IPS-NIHi11 (cell line): ENCODE results near the gene HNF1A.
A peak's percentile ranks its signal among the peaks of the same experiment; 100 is the strongest.
"Not testable (repeated sequence)": the region's sequence is repeated elsewhere in the genome, so short reads cannot be mapped to it uniquely, and the experiment has no call there.

Experiments used
- DNase-seq: peaks from one replicate; pipeline ENCODE4 v3.0.0; 2012; ENCODE audit warnings: mixed read lengths, low spot score

Gene HNF1A

GRCh38 chr12:121011820-121012219 is 33.5 kb downstream of the HNF1A start:
- DNase-seq, result no peak

- DNase-seq, result no peak
Measured at GRCh38 chr12:121013715-121014114, 35.4 kb downstream of the HNF1A start.

GRCh38 chr12:121015825-121016766 is 37.8 kb downstream of the HNF1A start, which contains the start of gene C12orf43:
TSS of gene C12orf43 (minus strand) at chr12:121016487. CDS start at chr12:121016474, 13 bp downstream.
- peak; percentile 95 for DNase-seq

GRCh38 chr12:121017966-121018491 is 39.7 kb downstream of the HNF1A start:
- DNase-seq, result no peak

- no peak for DNase-seq
Measured at GRCh38 chr12:121018860-121019617, 40.7 kb downstream of the HNF1A start.

- DNase-seq, result no peak
Measured at GRCh38 chr12:121021754-121022153, 43.4 kb downstream of the HNF1A start.

- no peak for DNase-seq
Measured at GRCh38 chr12:121022713-121023112, 44.4 kb downstream of the HNF1A start.

- no peak for DNase-seq
Measured at GRCh38 chr12:121023799-121024198, 45.5 kb downstream of the HNF1A start.

- no peak for DNase-seq
Measured at GRCh38 chr12:121025442-121026226, 47.3 kb downstream of the HNF1A start.

- DNase-seq, result no peak
Measured at GRCh38 chr12:121026274-121027045, 48.1 kb downstream of the HNF1A start.

- no peak for DNase-seq
Measured at GRCh38 chr12:121030576-121031212, 52.4 kb downstream of the HNF1A start.

GRCh38 chr12:121033625-121034349 is 55.4 kb downstream of the HNF1A start:
- DNase-seq, result no peak

GRCh38 chr12:121034616-121035305 is 56.4 kb downstream of the HNF1A start:
- DNase-seq, result no peak

GRCh38 chr12:121036810-121037326 is 58.5 kb downstream of the HNF1A start:
- DNase-seq, result no peak

- no peak for DNase-seq
Measured at GRCh38 chr12:121038861-121039668, 60.7 kb downstream of the HNF1A start, which contains the start of gene OASL. TSS of gene OASL (minus strand) at chr12:121039246. CDS start at chr12:121038971, 275 bp downstream.

- no peak for DNase-seq
Measured at GRCh38 chr12:121043067-121043466, 64.7 kb downstream of the HNF1A start.

- not testable (repeated sequence) for DNase-seq
Measured at GRCh38 chr12:121047400-121047799, 69.1 kb downstream of the HNF1A start.

GRCh38 chr12:121048442-121048841 is 70.1 kb downstream of the HNF1A start:
- no peak for DNase-seq
